Sigmoid colon (tissue), 3 donors: ENCODE results near the gene OR4N5.

Source experiments
- CTCF ChIP-seq, 4 experiments: fragments of 450-650 bp in 3 of 4; fragments of 200-600 bp in 1 of 4; IDR thresholded peaks; one replicate each; pipeline ENCODE4 v1.5.1; 2016 to 2019; ENCODE audit warnings: antibody characterized with exemption in 4 of 4, mild to moderate bottlenecking in 3 of 4, moderate library complexity in 2 of 4
- POLR2A ChIP-seq, 2 donors: fragments of 450-650 bp; IDR thresholded peaks; one replicate each; pipeline ENCODE4 v1.6.1; 2016; ENCODE audit warnings: antibody characterized with exemption in 2 of 2, mild to moderate bottlenecking in 2 of 2, moderate library complexity in 2 of 2

- TF ChIP-seq CTCF (IDR thresholded peaks at IDR 0.05): no peak
- no peak for TF ChIP-seq POLR2A (IDR thresholded peaks at IDR 0.05)
Measured at GRCh38 chr14:20177433-20177974, 38.9 kb downstream of the OR4N5 start.
